Neutrophil (primary cell): ENCODE data around the gene LIG1.

ENCODE experiments used
- H3K27ac ChIP-seq: fragments of 200-600 bp; sonication (generic); 2 replicates; pipeline ENCODE4 v1.5.1; 2016; ENCODE audit warnings: mild to moderate bottlenecking, moderate library complexity
- H3K27me3 ChIP-seq: fragments of 200-600 bp; sonication (generic); 2 replicates; pipeline ENCODE4 v1.6.0; 2016; ENCODE audit warnings: mild to moderate bottlenecking
- H3K36me3 ChIP-seq: fragments of 200-600 bp; sonication (generic); 2 replicates; pipeline ENCODE4 v1.5.1; 2017
- H3K4me1 ChIP-seq, 2 experiments: fragments of 200-600 bp in 1 of 2; sonication (generic) in 1 of 2; 1 replicate in 1 of 2; 2 replicates in 1 of 2; pipeline versions ENCODE4 v1.5.1 to v1.6.1; 2013 to 2016; ENCODE audit warnings: low read depth in 1 of 2, low read length in 1 of 2, mild to moderate bottlenecking in 1 of 2, moderate library complexity in 1 of 2; ENCODE audit not compliant: control insufficient read depth in 1 of 2, insufficient read depth in 1 of 2
- H3K4me3 ChIP-seq, 2 experiments: fragments of 200-600 bp in 1 of 2; sonication (generic) in 1 of 2; 1 replicate in 1 of 2; 2 replicates in 1 of 2; pipeline ENCODE4 v1.5.1; 2013 to 2016; ENCODE audit warnings: low read depth in 1 of 2, low read length in 1 of 2, mild to moderate bottlenecking in 1 of 2, moderate library complexity in 1 of 2
- H3K9me3 ChIP-seq: fragments of 200-600 bp; sonication (generic); 2 replicates; pipeline ENCODE4 v1.5.1; 2016
- TF ChIP-seq, protein P1 (sequence below): fragments of 200-600 bp; sonication (generic); IDR thresholded peaks from 2 replicates; pipeline ENCODE4 v1.5.1; 2016; ENCODE audit warnings: antibody characterized with exemption

The LIG1 gene

GRCh38 chr19:48175578-48175977, 5.4 kb upstream of the LIG1 start:
- Histone ChIP-seq H3K9me3 (no peaks in the 10 kb centered on the region), H3K4me3 (no peak overlapping the region), H3K27me3 (no peaks in the 10 kb centered on the region), H3K27ac (peak overlapping the region; percentile 53), H3K36me3 (peaks cover 5% of the 10 kb centered on the region), H3K4me1 (peaks cover 29 to 34% of the 10 kb centered on the region in 2 experiments)
- TF ChIP-seq, protein P1, sequence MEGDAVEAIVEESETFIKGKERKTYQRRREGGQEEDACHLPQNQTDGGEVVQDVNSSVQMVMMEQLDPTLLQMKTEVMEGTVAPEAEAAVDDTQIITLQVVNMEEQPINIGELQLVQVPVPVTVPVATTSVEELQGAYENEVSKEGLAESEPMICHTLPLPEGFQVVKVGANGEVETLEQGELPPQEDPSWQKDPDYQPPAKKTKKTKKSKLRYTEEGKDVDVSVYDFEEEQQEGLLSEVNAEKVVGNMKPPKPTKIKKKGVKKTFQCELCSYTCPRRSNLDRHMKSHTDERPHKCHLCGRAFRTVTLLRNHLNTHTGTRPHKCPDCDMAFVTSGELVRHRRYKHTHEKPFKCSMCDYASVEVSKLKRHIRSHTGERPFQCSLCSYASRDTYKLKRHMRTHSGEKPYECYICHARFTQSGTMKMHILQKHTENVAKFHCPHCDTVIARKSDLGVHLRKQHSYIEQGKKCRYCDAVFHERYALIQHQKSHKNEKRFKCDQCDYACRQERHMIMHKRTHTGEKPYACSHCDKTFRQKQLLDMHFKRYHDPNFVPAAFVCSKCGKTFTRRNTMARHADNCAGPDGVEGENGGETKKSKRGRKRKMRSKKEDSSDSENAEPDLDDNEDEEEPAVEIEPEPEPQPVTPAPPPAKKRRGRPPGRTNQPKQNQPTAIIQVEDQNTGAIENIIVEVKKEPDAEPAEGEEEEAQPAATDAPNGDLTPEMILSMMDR: no peak

DNA sequence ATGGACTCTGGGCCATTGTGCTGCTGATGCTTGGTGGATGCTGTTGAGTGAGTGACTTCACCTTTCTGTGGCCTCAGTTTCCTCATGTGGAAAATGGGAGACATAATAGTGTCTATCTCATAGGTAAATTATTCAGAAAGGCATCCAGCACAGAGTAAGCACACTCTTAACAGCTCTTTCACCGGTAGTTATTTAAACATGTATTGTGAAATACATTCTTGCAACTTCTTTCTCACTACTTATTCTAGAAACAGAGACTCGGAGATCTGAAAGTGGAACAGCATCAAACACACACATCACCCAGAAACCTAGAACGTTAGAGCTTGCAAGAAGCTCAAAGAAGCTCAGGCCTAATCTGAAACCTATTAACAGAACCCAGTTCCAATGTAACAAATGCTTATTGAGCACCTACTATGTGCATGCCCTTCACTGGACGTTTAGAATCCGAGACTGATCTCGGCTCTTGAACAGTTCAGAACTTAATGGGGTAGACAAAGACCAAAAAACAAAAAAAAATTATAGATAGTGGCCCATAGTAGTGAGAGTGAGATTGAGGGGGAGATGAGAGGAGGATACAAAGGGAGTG, 4.4 kb upstream of the LIG1 start:
- H3K27me3 ChIP-seq: no peaks in the 10 kb centered on the region
- peak overlapping the region; percentile 42 for H3K27ac ChIP-seq
- H3K36me3 ChIP-seq: peaks cover 3% of the 10 kb centered on the region
- H3K4me3 ChIP-seq: no peak overlapping the region
- TF ChIP-seq, protein P1: no peak
- H3K9me3 ChIP-seq: no peaks in the 10 kb centered on the region
- H3K4me1 ChIP-seq: peaks cover 34 to 35% of the 10 kb centered on the region in 2 experiments

GRCh38 chr19:48171710-48172109, 1.6 kb upstream of the LIG1 start:
- H3K27ac ChIP-seq: no peak overlapping the region

DNA sequence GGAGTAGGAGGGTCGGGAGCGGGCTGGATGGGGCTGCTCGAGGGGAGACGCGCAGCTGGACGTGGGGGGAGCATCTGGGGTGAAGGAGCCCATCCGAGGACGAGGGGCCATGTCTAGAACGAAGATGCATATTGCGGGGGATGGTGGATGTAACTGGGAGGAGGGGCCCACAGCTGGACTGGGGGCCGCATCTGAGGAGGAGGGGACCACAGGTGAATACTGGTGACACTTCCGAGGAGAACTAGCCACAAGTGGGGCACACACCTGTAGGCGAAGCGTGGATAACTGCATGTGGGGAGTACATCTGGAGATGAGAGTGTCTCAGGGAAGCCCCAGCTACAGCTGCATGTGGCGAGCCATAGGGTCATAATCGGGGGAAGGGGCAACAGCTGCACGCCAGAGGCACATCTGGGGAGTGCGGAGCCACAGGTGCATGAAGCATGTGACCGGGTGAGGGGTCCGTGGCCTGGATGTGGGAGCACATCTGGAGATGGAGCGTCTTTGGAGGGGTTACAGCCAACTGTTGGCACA, 738 bp upstream of the LIG1 start:
- peak overlapping the region; percentile 82 for H3K27ac ChIP-seq
- no peaks in the 10 kb centered on the region for H3K9me3 ChIP-seq
- no peaks in the 10 kb centered on the region for H3K36me3 ChIP-seq
- H3K4me1 ChIP-seq: peaks cover 36 to 40% of the 10 kb centered on the region in 2 experiments
- TF ChIP-seq, protein P1: no peak
- H3K27me3 ChIP-seq: no peaks in the 10 kb centered on the region
- peak overlapping the region; percentile 79 to 89 for H3K4me3 ChIP-seq

More at GRCh38 chr19:48171710-48172109, 1.6 kb upstream of the LIG1 start:
- Histone ChIP-seq H3K27me3 (no peaks in the 10 kb centered on the region), H3K4me3 (no peak overlapping the region), H3K9me3 (no peaks in the 10 kb centered on the region), H3K4me1 (peaks cover 42 to 44% of the 10 kb centered on the region in 2 experiments), H3K36me3 (no peaks in the 10 kb centered on the region)
- TF ChIP-seq, protein P1: no peak

- TF ChIP-seq, protein P1: no peak
- Histone ChIP-seq H3K27ac (peak overlapping the region; percentile 82), H3K36me3 (no peaks in the 10 kb centered on the region), H3K4me3 (peak overlapping the region; percentile 79 to 89), H3K4me1 (peaks cover 23 to 27% of the 10 kb centered on the region in 2 experiments), H3K9me3 (no peaks in the 10 kb centered on the region), H3K27me3 (no peaks in the 10 kb centered on the region)
Observed at GRCh38 chr19:48169578-48169938, 586 bp downstream of the LIG1 start.
